Common myeloid progenitor, CD34-positive (primary cell): ENCODE results near the gene MRPL50.

Source experiments
- CTCF ChIA-PET: fragments of 350-600 bp; sonication (Branson Sonifier 250); formaldehyde crosslinking; loops from one replicate; lab custom pipeline; 2021; ENCODE audit warnings: antibody characterized with exemption; lab: Charles Lee
- POLR2A ChIA-PET: fragments of 350-600 bp; sonication (Branson Sonifier 250); formaldehyde crosslinking; loops from one replicate; lab custom pipeline; 2021; ENCODE audit warnings: antibody characterized with exemption; lab: Charles Lee
- DNase-seq, 3 donors: peaks; one replicate each; pipeline versions ENCODE4 v3.0.0 to v3.0.0-alpha.2; 2013
- H3K27ac ChIP-seq, 2 experiments: 1 replicate in 1 of 2; 2 replicates in 1 of 2; pipeline ENCODE4 v1.7.0; 2013; ENCODE audit warnings: inconsistent platforms in 2 of 2, low read length in 2 of 2, mild to moderate bottlenecking in 2 of 2, low read depth in 1 of 2, moderate library complexity in 1 of 2; ENCODE audit not compliant: severe bottlenecking in 2 of 2, insufficient read depth in 1 of 2, poor library complexity in 1 of 2
- H3K27me3 ChIP-seq, 5 experiments: replicated peaks in 2 of 5; 1 replicate in 3 of 5; 2 replicates in 2 of 5; pipeline versions ENCODE4 v1.6.1 to v1.7.0; 2013; ENCODE audit warnings: low read length in 4 of 5, mild to moderate bottlenecking in 2 of 5, moderate library complexity in 2 of 5, inconsistent platforms in 1 of 5; ENCODE audit not compliant: insufficient read depth in 5 of 5, control insufficient read depth in 4 of 5
- H3K36me3 ChIP-seq, 4 experiments: 1 replicate in 2 of 4; 2 replicates in 2 of 4; pipeline versions ENCODE4 v1.6.1 to v1.7.0; 2013; ENCODE audit warnings: low read length in 3 of 4, control low read depth in 1 of 4, mild to moderate bottlenecking in 1 of 4; ENCODE audit not compliant: control insufficient read depth in 4 of 4, insufficient read depth in 4 of 4
- H3K4me1 ChIP-seq, 4 experiments: 1 replicate in 3 of 4; 2 replicates in 1 of 4; pipeline versions ENCODE4 v1.6.1 to v1.7.1; 2013; ENCODE audit warnings: low read length in 3 of 4, mild to moderate bottlenecking in 3 of 4, control low read depth in 1 of 4, inconsistent platforms in 1 of 4, moderate library complexity in 1 of 4; ENCODE audit not compliant: control insufficient read depth in 4 of 4, insufficient read depth in 4 of 4; ENCODE audit errors: control extremely low read depth in 1 of 4
- H3K4me3 ChIP-seq, 7 experiments: 1 replicate in 4 of 7; 2 replicates in 3 of 7; pipeline versions ENCODE4 v1.5.1 to v1.7.0; 2013; ENCODE audit warnings: mild to moderate bottlenecking in 7 of 7, low read length in 6 of 7, moderate library complexity in 6 of 7, inconsistent platforms in 2 of 7, low read depth in 2 of 7, control low read depth in 1 of 7; ENCODE audit not compliant: insufficient read depth in 4 of 7, control insufficient read depth in 1 of 7; ENCODE audit errors: extremely low read depth in 1 of 7
- H3K9me3 ChIP-seq, 5 experiments: 1 replicate in 4 of 5; 2 replicates in 1 of 5; pipeline versions ENCODE4 v1.6.1 to v1.7.1; 2013; ENCODE audit warnings: low read length in 4 of 5, mild to moderate bottlenecking in 2 of 5, inconsistent platforms in 1 of 5, low read depth in 1 of 5, moderate library complexity in 1 of 5; ENCODE audit not compliant: control insufficient read depth in 4 of 5, insufficient read depth in 2 of 5; ENCODE audit errors: control extremely low read depth in 1 of 5
- WGBS: methylation state at CpG from one replicate; pipeline ENCODE4 v1.1.5; 2013; ENCODE audit not compliant: insufficient coverage; 5-methylcytosine and 5-hydroxymethylcytosine counted together

MRPL50 gene

DNA sequence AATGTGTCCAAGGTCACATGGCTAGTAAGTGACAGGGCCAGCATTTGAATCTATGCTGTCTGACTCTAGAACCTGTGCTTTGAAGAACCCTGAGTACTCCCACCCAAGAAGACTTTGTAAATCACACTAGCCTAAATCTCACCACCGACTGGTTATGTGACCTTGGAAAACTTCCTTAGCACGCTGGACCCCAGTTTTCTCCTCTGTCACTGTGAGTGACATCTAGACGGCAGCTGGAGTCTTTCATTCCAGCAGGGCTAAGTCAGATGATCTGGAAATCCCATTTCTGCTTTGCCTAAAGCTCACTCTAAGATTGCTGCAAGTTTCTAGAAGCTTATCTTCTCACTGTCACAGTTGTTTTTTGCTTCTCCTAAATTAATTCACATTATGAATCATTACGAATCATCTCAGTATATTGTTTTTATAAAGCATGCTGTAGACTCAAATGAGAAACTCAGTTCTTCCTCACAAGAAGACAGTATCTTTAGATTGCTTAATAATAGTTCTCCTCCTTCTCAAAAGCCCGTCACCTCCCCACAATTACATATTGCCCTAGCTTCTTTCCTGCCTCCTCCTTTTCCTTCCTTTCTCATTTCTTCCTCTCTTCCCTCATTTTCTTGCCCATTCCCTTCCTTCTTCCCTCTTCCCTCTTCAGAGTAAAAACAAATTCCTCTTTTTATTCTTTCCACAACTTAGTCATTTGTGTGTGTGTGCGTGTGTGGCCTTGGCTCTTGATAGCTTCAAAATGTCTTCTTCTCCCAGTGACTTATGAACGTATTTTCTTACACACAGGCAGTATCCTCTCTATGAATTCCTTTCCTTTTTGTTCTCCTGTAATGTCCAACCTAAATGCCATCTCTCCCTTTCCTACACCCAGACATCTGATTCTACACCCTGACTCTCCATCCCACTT, 20.4 kb upstream of the MRPL50 start:
- no peak overlapping the region for H3K27ac ChIP-seq
- POLR2A ChIA-PET = no interaction called here
- H3K27me3 ChIP-seq = no peaks in the 10 kb centered on the region
- peaks cover 0 to 3% (median 0%) of the 10 kb centered on the region in 4 experiments for H3K4me1 ChIP-seq
- peaks cover 0 to 3% (median under 1%) of the 10 kb centered on the region in 4 experiments for H3K36me3 ChIP-seq
- peaks cover 0 to 15% (median 5%) of the 10 kb centered on the region in 5 experiments for H3K9me3 ChIP-seq
- CTCF ChIA-PET = interaction anchor here (0.9 to 1.3 kb wide), 3 partner anchors 13 to 122 kb away, joined by 3 to 4 read pairs (median 3); no protein-coding TSS in a partner anchor
- no peak overlapping the region for H3K4me3 ChIP-seq
- 95% methylated on average over 6 of the region's 7 CpGs for WGBS
- DNase-seq = no peak

DNA sequence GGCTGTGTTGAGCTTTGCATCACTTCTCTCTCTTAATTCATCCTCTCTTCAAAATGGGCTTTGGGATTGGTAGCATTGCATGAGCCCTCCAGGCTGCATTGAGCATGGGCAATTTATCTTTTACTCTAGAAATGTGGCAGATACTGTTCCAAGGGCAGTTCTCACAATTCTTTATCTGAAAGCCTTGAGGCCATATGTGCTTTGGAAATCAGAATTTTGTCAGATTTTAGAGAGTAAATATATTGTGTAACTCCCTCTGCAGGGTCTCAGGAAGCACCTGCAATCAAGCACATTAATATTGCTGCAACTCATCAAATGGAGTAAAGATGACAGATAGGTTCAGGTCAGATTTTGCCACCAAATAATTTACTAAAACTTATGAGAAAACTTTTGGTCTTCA, 19.6 kb upstream of the MRPL50 start:
- Histone ChIP-seq H3K9me3 (peaks cover 0 to 23% (median 11%) of the 10 kb centered on the region in 5 experiments), H3K4me3 (no peak overlapping the region), H3K36me3 (peaks cover 0 to 8% (median 3%) of the 10 kb centered on the region in 4 experiments), H3K4me1 (peaks cover 0 to 3% (median 0%) of the 10 kb centered on the region in 4 experiments), H3K27ac (no peak overlapping the region), H3K27me3 (no peaks in the 10 kb centered on the region)
- POLR2A ChIA-PET = no interaction called here
- CTCF ChIA-PET = interaction anchor here (0.9 kb wide), 1 partner anchor 123 kb away, joined by 3 read pairs; no protein-coding TSS in a partner anchor
- peak in 1 of 3 donors; percentile 45 for DNase-seq

DNA sequence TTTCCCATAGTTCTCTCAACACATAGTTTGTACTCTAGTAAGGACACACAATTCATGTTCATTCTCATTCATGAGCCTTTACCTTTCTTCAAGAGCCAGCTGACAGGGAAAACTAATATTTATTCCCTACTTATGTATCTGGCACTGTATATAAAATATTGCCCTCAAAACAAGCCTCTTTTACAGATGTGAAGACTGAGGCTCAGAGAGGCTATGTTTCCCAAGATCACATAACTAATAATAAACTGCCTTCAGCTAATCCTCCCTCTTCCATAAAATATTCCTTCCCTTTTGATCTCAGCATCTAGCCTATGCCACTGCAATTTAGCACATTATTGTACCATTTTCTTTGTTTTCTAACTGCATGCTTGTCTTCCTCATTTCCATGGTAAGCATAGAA, 19.0 kb upstream of the MRPL50 start:
- Histone ChIP-seq H3K36me3 (peaks cover 0 to 8% (median 3%) of the 10 kb centered on the region in 4 experiments), H3K9me3 (peaks cover 2 to 28% (median 11%) of the 10 kb centered on the region in 5 experiments), H3K4me1 (peaks cover 0 to 3% (median 0%) of the 10 kb centered on the region in 4 experiments), H3K27me3 (no peaks in the 10 kb centered on the region), H3K27ac (no peak overlapping the region), H3K4me3 (no peak overlapping the region)
- POLR2A ChIA-PET = no interaction called here
- CTCF ChIA-PET = no interaction called here
- no peak for DNase-seq

- Histone ChIP-seq H3K4me1 (peaks cover 0 to 3% (median 0%) of the 10 kb centered on the region in 4 experiments), H3K9me3 (peaks cover 4 to 40% (median 14%) of the 10 kb centered on the region in 5 experiments), H3K27me3 (no peaks in the 10 kb centered on the region), H3K4me3 (no peak overlapping the region), H3K36me3 (peaks cover 0 to 8% (median 3%) of the 10 kb centered on the region in 4 experiments), H3K27ac (no peak overlapping the region)
- ChIA-PET CTCF (no interaction called here), POLR2A (no interaction called here)
- no peak for DNase-seq
Observed at GRCh38 chr9:101415578-101415977, 17.2 kb upstream of the MRPL50 start.

DNA sequence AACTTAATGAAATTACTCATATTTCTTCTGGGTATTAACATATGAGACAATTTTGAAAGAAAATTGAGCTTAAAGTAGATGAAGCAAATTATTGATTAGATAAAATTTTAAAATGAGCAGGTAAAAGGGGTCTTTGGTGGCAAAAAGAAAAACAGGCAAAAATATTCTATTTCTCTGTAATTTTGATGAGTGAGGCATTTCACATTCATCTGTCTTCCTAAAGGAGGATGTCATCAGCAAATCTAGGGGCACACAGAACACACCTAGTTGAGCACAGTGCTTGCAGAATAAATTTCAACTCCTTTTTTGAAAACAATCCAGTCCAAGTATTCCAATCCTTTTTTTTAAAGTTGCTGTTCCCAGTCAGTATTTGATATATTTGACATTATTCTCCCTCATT, 16.4 kb upstream of the MRPL50 start:
- Histone ChIP-seq H3K36me3 (peaks cover 0 to 11% (median 4%) of the 10 kb centered on the region in 4 experiments), H3K27ac (no peak overlapping the region), H3K4me3 (no peak overlapping the region), H3K4me1 (peaks cover 0 to 3% (median 0%) of the 10 kb centered on the region in 4 experiments), H3K9me3 (peaks cover 4 to 47% (median 17%) of the 10 kb centered on the region in 5 experiments), H3K27me3 (no peaks in the 10 kb centered on the region)
- no peak for DNase-seq
- ChIA-PET CTCF (interaction anchor here (1.3 kb wide), 1 partner anchor 12 kb away, joined by 3 read pairs; no protein-coding TSS in a partner anchor), POLR2A (interaction anchor here (0.7 kb wide), 1 partner anchor 17 kb away, joined by 3 read pairs; the partner anchor contains the start of gene MRPL50)

DNA sequence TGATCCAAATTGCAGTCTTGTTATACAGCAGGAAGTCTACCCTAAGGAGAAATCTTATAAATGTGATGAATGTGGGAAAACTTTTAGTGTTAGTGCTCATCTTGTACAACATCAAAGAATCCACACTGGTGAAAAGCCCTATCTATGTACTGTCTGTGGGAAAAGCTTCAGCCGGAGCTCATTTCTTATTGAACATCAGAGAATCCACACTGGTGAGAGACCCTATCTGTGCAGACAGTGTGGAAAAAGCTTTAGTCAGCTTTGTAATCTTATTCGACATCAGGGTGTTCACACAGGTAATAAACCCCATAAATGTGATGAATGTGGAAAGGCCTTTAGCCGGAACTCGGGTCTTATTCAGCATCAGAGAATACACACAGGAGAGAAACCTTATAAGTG, 10.7 kb upstream of the MRPL50 start:
- Histone ChIP-seq H3K27ac (no peak overlapping the region), H3K4me1 (no peaks in the 10 kb centered on the region), H3K27me3 (no peaks in the 10 kb centered on the region), H3K4me3 (peak overlapping the region in 1 of 7 experiments; percentile 11), H3K36me3 (peaks cover 31 to 65% (median 48%) of the 10 kb centered on the region in 4 experiments), H3K9me3 (peaks cover 28 to 84% (median 53%) of the 10 kb centered on the region in 5 experiments)
- ChIA-PET POLR2A (no interaction called here), CTCF (interaction anchor here (1.4 to 1.6 kb wide), 2 partner anchors 10 to 14 kb away, joined by 4 to 7 read pairs; partner anchors contain the start of gene ZNF189)
- 97% methylated on average over 3 of the region's 4 CpGs for WGBS
- DNase-seq = peak in 1 of 3 donors; percentile 33
